KBM-7 (cell line): ENCODE results near the gene C18orf54.
"Not testable (repeated sequence)": the region's sequence is repeated elsewhere in the genome, so short reads cannot be mapped to it uniquely, and the experiment has no call there.

Source experiments
- DNase-seq: peaks from one replicate; pipeline ENCODE4 v3.0.0-alpha.2; 2015
- in situ Hi-C: fragments of 300-500 bp; cut with MboI; formaldehyde crosslinking; loops from 2 replicates; pipeline ENCODE4 v1.14.3; 2020; ENCODE audit warnings: low sequenced_read_pairs, low pct_unique_long_range_greater_than_20kb, mixed read lengths

The C18orf54 gene

DNA sequence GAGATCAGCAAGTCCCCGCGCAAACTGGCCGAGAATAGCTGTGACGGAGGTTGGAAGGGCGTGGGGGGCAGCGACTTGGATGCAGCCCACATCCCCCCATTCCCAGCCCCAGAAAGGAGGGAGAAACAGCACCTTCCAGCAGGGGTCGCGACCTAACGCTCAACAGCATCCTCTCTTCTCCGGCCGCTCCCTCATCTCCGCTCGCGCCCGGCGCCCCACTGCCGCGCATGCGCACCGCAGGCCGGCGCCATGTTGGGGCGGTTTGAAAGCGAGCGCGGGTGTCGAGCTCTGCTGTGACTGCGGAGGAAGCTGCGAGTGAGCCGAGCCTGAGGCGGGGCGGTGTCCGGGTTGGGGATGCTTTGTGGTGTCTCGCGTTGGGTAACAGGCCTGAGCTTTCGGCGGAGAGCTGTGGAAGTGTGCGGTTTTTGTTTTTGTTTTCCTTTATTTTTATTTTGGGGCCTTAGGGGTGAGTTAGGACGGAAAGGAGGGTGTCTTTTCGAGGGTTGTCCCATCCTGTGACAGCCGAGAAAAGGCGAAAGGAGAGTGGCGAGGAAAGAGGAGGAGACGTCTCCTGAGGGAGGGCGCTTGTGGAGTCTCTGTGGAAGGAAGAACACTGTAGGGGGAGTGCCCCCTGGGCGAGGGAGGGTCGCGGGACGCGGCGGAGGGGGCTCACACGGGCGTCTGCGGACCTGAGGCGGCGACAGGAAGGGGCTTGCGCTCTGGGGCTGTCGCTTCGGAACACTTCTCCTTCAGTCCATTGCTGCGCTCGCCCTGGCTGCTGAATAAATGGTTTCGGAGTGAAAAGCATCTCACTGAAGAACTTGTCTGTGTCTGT, at the start of gene C18orf54, which contains the start of gene STARD6:
Gene C18orf54 (plus strand): TSS at position 247 of the 835 bp plus-strand sequence. CDS start 2,667 bp downstream, outside the sequence.
Gene STARD6 (minus strand): TSS at position 199 of the 835 bp plus-strand sequence. CDS start 3,285 bp downstream, outside the sequence.
- peak; percentile 96 for DNase-seq
- in situ Hi-C loops, result no loop called here

DNA sequence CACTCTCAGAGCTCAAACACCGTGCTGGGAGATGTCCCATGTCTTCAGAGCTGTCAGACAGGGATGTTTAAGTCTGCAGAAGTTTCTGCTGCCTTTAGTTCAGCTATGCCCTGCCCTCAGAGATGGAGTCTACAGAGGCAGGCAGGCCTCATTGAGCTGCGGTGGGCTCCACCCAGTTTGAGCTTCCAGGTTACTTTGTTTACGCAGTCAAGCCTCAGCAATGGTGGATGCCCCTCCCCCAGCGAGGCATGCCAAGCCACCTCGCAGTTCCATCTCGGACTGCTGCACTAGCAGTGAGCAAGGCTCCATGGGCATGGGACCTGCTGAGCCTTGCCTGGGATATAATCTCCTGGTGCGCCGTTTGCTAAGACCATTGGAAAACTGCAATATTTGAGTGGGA, 48.1 kb upstream of the C18orf54 start:
- in situ Hi-C loops, DNase-seq: not testable (repeated sequence)

DNA sequence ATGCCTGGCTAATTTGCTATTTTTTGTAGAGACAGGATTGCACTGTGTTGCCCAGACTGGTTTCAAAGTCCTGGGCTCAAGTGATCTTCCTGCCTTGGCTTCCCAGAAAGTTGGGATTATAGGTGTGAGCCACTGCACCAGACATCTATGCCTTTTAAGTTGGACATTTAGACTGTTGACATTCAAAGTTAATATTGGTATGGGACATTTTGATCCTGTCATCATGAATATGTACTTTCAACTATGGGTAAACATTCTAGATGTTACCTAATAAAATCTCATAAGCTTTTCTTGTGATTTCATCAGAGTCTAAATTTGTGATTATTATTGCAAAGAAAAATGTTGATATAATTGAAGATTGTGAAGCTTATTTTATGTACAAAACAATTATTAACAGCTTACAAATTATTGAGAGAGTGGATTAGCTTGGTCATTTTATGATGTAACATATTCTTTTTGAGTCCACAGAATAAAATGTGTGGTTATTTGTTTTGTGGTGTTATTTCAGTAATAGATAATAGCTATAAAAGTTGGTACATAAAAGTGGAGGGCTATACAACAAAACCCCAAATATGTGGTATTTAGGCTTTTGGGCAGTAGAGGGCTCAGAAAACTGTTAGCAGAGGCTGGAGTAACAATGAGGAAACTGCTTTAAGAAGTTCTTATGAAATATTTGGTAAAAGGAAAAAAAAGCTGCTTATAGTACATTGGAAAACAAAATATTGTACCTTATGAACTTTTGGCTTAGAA, 41.5 kb upstream of the C18orf54 start:
- DNase-seq, result no peak
- in situ Hi-C loops, result no loop called here

DNA sequence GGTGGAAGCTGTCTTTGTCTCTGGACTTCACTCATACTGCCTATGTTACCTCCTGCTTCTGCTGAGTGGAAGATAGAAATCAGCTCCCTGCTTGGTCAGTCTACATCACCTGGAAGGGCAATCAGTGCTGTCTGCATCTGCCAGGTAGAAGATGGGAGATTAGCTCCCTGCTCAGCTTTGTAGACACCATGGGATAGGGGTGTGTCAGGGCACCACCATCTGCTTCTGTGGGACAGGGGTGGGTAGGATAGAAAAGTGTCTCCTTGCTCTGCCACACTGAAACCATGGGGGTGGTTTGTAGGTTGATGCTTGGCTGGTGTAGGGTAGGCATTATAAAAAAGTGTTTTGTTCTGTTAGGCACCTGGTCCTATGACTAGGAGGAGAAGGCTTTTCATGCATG, 34.1 kb upstream of the C18orf54 start:
- no peak for DNase-seq
- in situ Hi-C loops, result no loop called here

DNA sequence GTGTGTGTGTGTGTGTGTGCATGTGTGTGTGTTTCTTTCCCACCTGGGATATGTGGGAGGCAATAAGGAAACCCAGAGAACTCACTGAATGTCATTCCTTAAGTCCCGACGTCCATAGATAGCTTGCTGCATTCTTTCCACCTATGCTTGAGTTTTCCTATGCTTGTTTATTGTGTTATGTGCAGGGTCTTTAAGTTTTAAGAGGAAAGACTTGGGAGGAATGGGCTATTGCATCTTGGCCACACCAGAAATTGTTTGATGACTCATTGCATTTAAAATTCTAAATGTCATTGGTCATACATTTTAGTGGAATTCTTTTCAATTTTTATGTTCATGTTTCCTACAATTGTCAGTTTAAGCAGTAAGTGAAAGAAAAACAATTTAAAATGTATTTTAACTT, 33.7 kb upstream of the C18orf54 start:
- no peak for DNase-seq
- in situ Hi-C loops, result no loop called here

DNA sequence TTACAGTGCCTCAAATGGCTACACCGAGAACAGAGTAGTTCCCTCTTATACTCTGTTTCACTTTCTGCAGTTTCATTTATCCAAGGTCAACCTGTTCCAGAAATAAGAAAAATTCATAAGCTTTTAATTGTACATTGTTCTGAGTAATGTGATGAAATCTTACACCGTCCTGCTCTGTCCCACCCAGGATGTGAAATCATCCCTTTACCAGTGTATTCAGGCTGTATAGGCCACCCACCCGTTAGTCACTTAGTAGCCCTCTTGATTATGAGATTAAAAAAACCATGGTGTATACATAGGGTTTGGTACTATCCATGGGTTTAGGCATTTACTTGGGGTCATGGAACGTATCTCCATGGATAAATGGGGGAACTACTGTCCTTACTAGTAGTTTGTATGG, 29.9 kb upstream of the C18orf54 start:
- in situ Hi-C loops, result no loop called here

DNA sequence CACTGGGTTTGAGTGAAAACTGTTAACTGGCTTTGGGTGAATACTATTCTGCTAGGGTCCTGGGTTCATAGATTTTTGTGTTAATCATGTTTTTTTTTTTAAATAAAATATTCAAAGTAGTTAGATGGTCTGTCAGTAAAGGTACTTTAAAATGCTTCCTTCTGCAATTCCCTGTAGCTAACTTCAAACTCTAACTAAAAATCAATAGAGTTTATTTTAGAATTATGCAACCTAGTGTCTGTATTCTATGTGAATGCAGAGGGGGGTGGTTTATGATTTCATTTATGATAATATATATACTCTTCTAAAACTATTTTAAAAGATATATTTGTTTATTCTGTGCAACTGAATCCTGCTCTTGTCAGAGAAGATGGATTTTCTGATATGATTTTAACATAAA, 27.9 kb upstream of the C18orf54 start:
- in situ Hi-C loops, result no loop called here
- no peak for DNase-seq

More for the DNA sequence above, 29.9 kb upstream of the C18orf54 start:
- DNase-seq, result no peak

DNA sequence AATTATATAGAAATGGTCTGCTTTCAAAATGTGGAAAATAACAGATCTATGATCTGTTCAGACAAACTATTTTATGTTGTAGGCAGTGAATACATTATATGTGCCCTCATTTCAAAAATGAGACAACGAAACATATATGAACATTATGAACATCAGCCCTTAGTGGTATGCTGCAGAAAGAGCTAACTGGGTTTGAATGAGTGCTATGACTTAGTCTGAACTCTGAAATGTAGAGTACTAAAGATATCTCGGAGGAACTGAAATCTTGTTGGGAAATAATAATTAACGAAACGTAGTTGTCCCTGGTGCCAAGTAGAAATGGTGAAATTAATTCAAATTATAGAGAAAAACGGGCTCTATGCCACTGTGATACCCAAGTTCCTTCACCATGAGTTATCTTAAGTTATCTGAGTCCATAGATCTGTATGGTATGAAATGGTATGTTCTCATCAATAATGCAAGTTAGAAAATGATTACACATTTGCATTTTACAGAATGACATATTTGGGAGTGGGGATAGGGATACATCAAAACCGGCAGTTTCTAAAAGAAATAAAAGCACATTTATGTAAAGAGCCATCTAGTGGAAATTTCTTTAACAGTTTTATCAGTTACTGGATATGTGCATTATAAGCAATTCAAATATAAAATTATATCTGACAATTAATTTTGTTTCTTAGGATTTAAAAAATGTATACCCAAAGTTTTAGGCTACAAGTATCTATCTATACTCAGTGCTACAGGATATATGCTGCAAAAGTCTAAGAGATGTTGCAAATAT, 26.7 kb upstream of the C18orf54 start:
- in situ Hi-C loops, result no loop called here
- no peak for DNase-seq

DNA sequence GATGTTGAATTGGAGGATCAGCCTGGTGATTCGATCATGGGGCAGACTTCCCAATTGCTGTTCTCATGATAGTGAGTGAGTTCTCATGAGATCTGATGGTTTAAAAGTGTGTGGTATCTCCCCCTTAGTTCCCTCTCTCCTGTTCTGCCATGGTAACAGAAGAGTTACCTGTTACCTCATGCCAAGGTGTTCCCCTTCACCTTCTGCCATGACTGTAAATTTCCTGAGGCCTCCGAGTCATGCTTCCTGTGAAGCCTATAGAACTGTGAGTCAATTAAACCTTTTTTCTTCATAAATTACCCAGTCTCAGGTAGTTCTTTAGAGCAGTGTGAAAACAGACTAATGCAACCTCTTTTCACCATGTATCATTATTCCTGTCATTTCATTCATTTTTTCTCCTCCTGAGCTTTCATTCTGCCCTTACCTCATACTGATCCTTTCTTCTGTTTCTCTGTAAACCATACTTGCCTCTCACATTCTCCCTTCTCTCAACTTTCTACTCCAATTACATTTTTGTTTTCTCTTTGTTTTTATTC, 22.0 kb upstream of the C18orf54 start:
- in situ Hi-C loops, result no loop called here
- DNase-seq, result no peak

DNA sequence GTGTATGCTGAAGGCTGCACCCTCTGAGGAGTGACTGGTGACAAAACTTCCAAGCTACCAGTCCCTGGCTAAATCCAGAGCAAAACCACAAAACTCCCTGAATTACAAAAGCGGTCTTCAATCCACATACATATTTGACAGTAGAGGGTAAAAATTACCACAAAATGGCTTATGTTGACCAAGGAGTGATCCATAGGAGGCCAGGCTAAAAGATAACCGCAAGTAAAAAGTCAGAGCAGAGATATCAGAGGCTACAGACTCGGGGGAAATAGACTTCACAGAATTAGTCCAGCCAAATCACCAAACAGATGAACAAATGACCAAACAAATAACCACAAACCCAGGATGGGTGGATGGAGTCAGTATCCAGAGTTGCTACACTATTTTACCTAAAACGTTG, 19.5 kb upstream of the C18orf54 start:
- DNase-seq, result no peak
- in situ Hi-C loops, result no loop called here

DNA sequence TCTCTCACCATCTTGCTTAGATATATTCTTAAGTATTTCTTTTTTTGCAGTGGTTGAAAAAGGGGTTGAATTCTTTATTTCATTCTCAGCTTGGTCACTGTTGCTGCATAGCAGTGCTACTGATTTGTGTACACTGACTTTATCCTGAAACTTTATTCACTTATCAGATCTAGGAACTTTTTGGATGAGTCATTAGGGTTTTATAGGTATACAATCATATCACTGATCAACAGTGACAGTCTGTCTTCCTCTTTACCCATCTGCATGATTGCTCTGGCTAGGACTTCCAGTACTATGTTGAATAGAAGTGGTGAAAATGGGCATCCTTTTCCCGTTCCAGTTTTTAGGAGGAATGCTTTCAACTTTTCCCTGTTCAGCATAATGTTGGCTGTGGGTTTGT, 6.5 kb upstream of the C18orf54 start:
- in situ Hi-C loops, result no loop called here
- DNase-seq, result no peak

DNA sequence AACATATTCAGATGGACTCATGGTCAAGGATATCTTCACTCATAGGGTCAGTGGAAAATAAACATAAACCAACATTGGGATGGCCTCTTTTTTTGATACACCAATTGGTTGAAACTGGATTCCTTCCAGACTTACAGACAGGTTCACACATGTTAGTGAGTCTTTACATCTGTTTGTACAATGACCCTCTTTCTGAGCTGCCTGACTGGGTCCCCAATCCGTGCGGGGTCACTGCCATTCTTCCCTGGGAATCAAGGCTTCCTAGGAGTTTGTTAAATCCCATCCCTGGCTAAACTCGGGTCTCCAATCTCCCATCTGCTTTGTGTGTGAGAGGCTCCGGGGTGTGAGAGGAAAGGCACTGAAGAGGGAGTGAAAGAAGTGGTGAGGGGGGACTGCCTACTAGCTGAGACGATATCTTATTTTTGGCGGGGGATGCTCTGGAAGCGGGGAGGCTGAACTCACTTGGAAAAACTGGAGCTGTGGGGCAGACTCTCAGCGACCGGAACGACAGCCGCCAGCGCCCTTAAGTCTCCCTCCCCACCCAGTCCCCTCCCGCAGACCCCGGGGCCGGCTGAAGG, 535 bp upstream of the C18orf54 start:
- in situ Hi-C loops, result no loop called here
- no peak for DNase-seq

DNA sequence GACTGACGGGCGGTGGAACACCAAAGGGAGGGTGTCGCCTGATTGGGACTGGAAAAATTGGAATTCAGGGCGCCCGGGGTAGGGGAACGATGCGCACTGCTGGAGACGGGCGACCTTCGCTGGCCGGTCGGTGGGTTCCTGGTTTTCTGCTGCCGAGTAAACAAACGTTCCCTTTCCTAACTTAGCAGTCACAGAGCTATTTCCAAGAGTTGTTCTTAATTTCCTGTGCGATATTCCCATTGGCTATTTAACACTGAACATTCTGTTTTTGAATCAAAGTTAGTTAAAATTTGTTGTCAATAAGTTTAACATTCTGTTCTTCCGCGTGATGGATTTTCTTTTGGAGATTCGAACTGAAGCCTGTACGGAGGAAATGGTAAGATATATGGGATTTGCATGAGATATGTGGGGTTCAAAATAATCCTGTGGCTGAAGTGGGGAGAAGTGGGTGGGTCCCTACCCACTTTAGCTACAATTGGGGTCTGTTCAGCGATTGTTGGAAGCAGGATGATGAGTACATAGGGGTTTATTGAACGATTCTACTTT, 862 bp downstream of the C18orf54 start:
- peak; percentile 59 for DNase-seq
- in situ Hi-C loops, result no loop called here

DNA sequence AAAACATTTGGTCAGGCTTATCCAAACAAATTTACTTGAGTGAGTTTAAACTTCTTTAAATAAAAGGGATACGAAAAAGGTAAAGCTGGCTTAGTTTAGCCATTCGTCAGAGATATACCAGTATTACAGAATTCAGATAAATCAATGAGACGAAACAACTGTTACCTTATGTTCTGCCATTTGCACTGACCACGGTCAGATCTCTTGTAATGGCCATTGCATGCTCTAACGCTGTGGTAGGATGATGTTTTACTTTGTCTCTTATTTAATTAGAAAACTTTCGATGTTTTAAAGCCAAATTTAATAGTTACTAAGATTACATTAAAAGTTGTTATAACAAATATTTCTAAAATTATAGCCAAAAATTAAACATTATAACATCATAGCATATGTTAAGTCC, 1.5 kb downstream of the C18orf54 start:
- in situ Hi-C loops, result no loop called here
- no peak for DNase-seq

DNA sequence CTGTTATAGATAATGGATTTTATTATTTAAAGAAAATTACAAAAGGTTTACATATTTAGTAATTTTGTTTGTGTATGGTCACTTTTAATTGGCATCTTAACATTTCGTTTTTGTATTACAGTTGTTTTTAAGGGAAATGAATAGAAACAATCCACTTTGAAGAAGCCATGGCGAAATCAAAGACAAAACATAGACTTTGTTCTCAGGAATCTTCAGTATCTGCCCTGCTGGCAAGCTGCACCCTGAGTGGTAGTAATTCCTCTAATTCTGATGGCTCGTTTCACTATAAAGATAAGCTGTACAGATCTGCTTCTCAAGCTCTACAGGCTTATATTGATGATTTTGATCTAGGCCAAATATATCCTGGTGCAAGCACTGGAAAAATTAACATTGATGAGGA, 2.7 kb downstream of the C18orf54 start:
- no peak for DNase-seq
- in situ Hi-C loops, result no loop called here

DNA sequence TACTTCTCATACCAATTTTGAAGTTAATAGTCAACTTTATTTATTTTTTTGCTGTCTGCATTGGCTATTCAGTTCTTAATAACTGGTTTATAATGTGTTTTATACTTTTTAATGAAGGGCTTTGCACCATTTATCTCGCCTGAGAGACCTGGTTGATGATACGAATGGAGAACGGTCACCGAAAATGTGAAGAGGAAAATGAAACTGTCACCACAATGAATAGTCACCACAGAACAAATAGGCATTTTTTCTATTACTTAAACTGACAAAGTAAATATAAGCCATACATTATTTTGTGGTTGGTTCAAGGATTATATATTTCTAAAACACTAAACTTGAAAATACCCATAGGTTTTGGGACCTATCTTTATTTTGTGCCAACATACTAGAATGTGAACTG, 20.4 kb downstream of the C18orf54 start:
- DNase-seq, result no peak
- in situ Hi-C loops, result no loop called here

DNA sequence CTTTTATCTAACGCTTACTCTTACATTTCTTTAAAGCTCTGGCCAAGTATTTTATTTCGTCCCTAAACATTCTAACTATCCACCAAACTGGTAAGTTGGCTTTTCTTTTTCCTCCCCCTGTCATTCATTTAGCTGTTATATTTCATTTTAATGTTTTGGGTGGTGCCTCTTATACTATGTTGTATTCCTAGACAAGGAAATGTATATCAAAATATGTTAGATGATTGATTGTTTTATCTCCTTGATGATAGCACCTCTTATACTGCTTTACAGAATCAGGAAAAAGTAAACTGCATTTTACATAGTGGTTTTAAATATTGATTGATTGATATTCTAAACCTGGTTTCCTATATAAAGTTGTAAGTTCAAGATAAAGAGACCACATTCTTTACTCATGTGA, 23.9 kb downstream of the C18orf54 start:
- in situ Hi-C loops, result no loop called here
- DNase-seq, result no peak

DNA sequence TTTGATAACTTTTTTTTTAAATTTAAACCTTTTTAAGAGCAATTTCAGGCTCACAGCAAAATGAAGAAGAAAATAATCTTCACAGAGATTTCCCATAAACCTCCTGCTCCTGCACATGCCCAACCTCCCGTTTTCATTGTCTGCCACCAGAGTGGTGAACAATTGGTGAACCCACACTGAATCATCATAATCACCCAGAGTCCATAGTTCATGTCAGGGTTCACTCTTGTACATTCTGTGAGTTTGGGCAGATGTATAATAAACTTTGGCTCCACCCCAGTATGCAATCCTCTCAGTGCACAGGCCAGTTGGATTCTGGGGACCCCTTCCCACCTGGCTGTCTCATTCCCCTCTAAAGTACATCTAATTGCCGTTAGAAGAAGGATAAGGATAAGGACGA, 24.4 kb downstream of the C18orf54 start:
- no peak for DNase-seq
- in situ Hi-C loops, result no loop called here

DNA sequence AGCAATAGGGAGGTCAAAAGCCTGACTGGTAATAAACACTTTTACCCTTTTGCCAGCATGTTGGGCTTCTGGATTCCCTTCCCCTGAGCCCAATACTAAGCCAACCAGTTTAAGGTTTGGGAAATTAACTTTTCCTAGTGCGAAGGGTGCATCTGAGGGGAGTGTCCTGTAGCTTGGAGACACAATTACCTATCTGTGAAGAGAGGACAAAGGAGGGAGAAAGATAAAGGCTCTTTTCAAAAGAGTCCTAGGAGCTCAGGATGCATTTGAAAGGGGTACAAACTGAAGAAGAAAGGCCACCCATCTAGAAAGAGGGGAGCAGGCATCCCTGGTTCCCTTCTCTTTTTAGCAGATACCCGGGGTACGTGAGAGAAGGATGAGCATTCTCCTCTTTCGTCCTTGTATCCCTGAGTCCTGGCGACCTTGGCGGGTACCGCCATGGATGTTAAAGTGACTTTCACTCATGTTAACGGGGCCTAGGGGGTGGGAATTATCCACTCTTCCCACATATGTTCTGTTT, 25.1 kb downstream of the C18orf54 start:
- no peak for DNase-seq

More for the DNA sequence above, 25.1 kb downstream of the C18orf54 start:
- in situ Hi-C loops, result no loop called here
